ENCODE results near the gene ACTR2.

- TF ChIP-seq CTCF (IDR thresholded peaks at IDR 0.05) (no peak), EZH2 (IDR thresholded peaks at IDR 0.05) (no peak)
Observed at GRCh38 chr2:65292461-65293011, 64.9 kb downstream of the ACTR2 start.

Measured in neural progenitor cell (in vitro differentiated cells).